Epidermal melanocyte (primary cell): ENCODE measurements around the gene MKRN2OS.

ENCODE experiments used
- DNase-seq: peaks from one replicate; pipeline ENCODE4 v3.0.0; 2011; ENCODE audit warnings: low spot score; ENCODE audit not compliant: insufficient read length

MKRN2OS gene

GRCh38 chr3:12545473-12545791 is at the start of gene MKRN2OS:
MKRN2OS (minus strand) TSS chr3:12545499; CDS start chr3:12545464, 35 bp downstream.
- DNase-seq = no peak

GRCh38 chr3:12593473-12593872 is 48.2 kb upstream of the MKRN2OS start:
- DNase-seq = no peak

GRCh38 chr3:12591997-12592715 is 46.9 kb upstream of the MKRN2OS start:
- no peak for DNase-seq

- DNase-seq = no peak
These were observed 46.2 kb upstream of the MKRN2OS start for GRCh38 chr3:12591456-12591855.

GRCh38 chr3:12590096-12590495 is 44.8 kb upstream of the MKRN2OS start:
- no peak for DNase-seq

- DNase-seq = no peak
These were observed 43.0 kb upstream of the MKRN2OS start for GRCh38 chr3:12588039-12589009.

GRCh38 chr3:12586403-12586802 is 41.1 kb upstream of the MKRN2OS start:
- no peak for DNase-seq

- no peak for DNase-seq
These were observed 40.7 kb upstream of the MKRN2OS start for GRCh38 chr3:12585970-12586369.

- DNase-seq = no peak
These were observed 39.9 kb upstream of the MKRN2OS start for GRCh38 chr3:12585181-12585580.

GRCh38 chr3:12584083-12584482 is 38.8 kb upstream of the MKRN2OS start:
- DNase-seq = no peak

GRCh38 chr3:12583280-12583679 is 38.0 kb upstream of the MKRN2OS start:
- no peak for DNase-seq

GRCh38 chr3:12582730-12583129 is 37.4 kb upstream of the MKRN2OS start:
- DNase-seq = no peak

- no peak for DNase-seq
These were observed 34.6 kb upstream of the MKRN2OS start for GRCh38 chr3:12579905-12580304.

- DNase-seq = no peak
These were observed 34.2 kb upstream of the MKRN2OS start for GRCh38 chr3:12579456-12579855.

- DNase-seq = no peak
These were observed 33.4 kb upstream of the MKRN2OS start for GRCh38 chr3:12578742-12579141.

- DNase-seq = no peak
These were observed 32.1 kb upstream of the MKRN2OS start for GRCh38 chr3:12577379-12577778.

GRCh38 chr3:12574661-12575060 is 29.4 kb upstream of the MKRN2OS start:
- peak; percentile 39 for DNase-seq

- DNase-seq = no peak
These were observed 28.8 kb upstream of the MKRN2OS start for GRCh38 chr3:12574131-12574530.

GRCh38 chr3:12571986-12572385 is 26.7 kb upstream of the MKRN2OS start:
- no peak for DNase-seq

- no peak for DNase-seq
These were observed 24.5 kb upstream of the MKRN2OS start for GRCh38 chr3:12569836-12570235.

GRCh38 chr3:12568747-12569146 is 23.4 kb upstream of the MKRN2OS start:
- DNase-seq = no peak

GRCh38 chr3:12566976-12567375 is 21.7 kb upstream of the MKRN2OS start:
- DNase-seq = no peak

- no peak for DNase-seq
These were observed 17.2 kb upstream of the MKRN2OS start for GRCh38 chr3:12562451-12562850.
